ENCODE data around the gene KCTD5.
"Not testable (repeated sequence)": the region's sequence is repeated elsewhere in the genome, so short reads cannot be mapped to it uniquely, and the experiment has no call there.

Gene KCTD5

GRCh38 chr16:2660014-2660662 is 22.2 kb upstream of the KCTD5 start:
- not testable (repeated sequence) for H3K27me3 ChIP-seq (ENCODE audit: control insufficient read depth, insufficient read depth, low read length); H3K9ac ChIP-seq (ENCODE audit: low read depth, low read length); H3K36me3 ChIP-seq (ENCODE audit: control insufficient read depth, insufficient read depth, low read length); H3K9me3 ChIP-seq (ENCODE audit: control insufficient read depth, insufficient read depth, low read length); H3K4me3 ChIP-seq (ENCODE audit: low read depth, low read length); H3K4me1 ChIP-seq (ENCODE audit: control insufficient read depth, insufficient read depth, low read length)

DNA sequence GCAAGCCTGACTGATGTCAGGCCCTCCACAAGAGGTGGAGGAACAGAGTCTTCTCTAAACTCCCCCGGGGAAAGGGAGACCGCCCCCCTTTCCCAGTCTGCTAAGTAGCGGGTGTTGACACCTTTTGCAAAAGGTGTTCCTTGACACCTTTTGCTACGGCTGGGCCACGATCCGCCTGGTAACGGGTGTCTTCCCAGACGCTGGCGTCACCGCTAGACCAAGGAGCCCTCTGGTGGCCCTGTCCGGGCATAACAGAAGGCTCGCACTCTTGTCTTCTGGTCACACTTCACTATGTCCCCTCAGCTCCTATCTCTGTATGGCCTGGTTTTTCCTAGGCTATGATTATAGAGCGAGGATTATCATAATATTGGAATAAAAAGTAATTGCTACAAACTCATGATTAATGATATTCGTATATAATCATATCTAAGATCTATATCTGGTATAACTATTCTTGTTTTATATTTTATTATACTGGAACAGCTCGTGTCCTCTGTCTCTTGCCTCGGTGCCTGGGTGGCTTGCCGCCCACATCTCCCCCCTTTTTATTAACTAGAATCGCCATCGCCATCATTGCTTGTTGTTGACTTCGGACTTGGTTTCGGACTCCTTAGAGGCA is 21.5 kb upstream of the KCTD5 start:
- not testable (repeated sequence) for H3K4me1 ChIP-seq (ENCODE audit: control insufficient read depth, insufficient read depth, low read length); H3K9ac ChIP-seq (ENCODE audit: low read depth, low read length); H3K27me3 ChIP-seq (ENCODE audit: control insufficient read depth, insufficient read depth, low read length); H3K4me3 ChIP-seq (ENCODE audit: low read depth, low read length); H3K9me3 ChIP-seq (ENCODE audit: control insufficient read depth, insufficient read depth, low read length); H3K36me3 ChIP-seq (ENCODE audit: control insufficient read depth, insufficient read depth, low read length)

- Histone ChIP-seq H3K9ac (ENCODE audit: low read depth, low read length) (no peak overlapping the region), H3K27me3 (ENCODE audit: control insufficient read depth, insufficient read depth, low read length) (no peaks in the 10 kb centered on the region), H3K4me3 (ENCODE audit: low read depth, low read length) (no peak overlapping the region), H3K4me1 (ENCODE audit: control insufficient read depth, insufficient read depth, low read length) (no peaks in the 10 kb centered on the region), H3K36me3 (ENCODE audit: control insufficient read depth, insufficient read depth, low read length) (no peaks in the 10 kb centered on the region), H3K9me3 (ENCODE audit: control insufficient read depth, insufficient read depth, low read length) (no peaks in the 10 kb centered on the region)
These were observed 18.5 kb upstream of the KCTD5 start for GRCh38 chr16:2663553-2664546.

- no peak overlapping the region for H3K4me3 ChIP-seq (ENCODE audit: low read depth, low read length)
- H3K27me3 ChIP-seq (ENCODE audit: control insufficient read depth, insufficient read depth, low read length) = no peaks in the 10 kb centered on the region
- H3K9ac ChIP-seq (ENCODE audit: low read depth, low read length) = no peak overlapping the region
- H3K36me3 ChIP-seq (ENCODE audit: control insufficient read depth, insufficient read depth, low read length) = no peaks in the 10 kb centered on the region
- no peaks in the 10 kb centered on the region for H3K9me3 ChIP-seq (ENCODE audit: control insufficient read depth, insufficient read depth, low read length)
- H3K4me1 ChIP-seq (ENCODE audit: control insufficient read depth, insufficient read depth, low read length) = no peaks in the 10 kb centered on the region
These were observed 17.7 kb upstream of the KCTD5 start for GRCh38 chr16:2664574-2664982.

GRCh38 chr16:2666671-2667070 is 15.7 kb upstream of the KCTD5 start:
- H3K9ac ChIP-seq (ENCODE audit: low read depth, low read length); H3K4me3 ChIP-seq (ENCODE audit: low read depth, low read length); H3K36me3 ChIP-seq (ENCODE audit: control insufficient read depth, insufficient read depth, low read length); H3K4me1 ChIP-seq (ENCODE audit: control insufficient read depth, insufficient read depth, low read length); H3K27me3 ChIP-seq (ENCODE audit: control insufficient read depth, insufficient read depth, low read length); H3K9me3 ChIP-seq (ENCODE audit: control insufficient read depth, insufficient read depth, low read length): not testable (repeated sequence)

GRCh38 chr16:2669587-2669986 is 12.7 kb upstream of the KCTD5 start:
- H3K27me3 ChIP-seq (ENCODE audit: control insufficient read depth, insufficient read depth, low read length); H3K4me1 ChIP-seq (ENCODE audit: control insufficient read depth, insufficient read depth, low read length); H3K4me3 ChIP-seq (ENCODE audit: low read depth, low read length); H3K9me3 ChIP-seq (ENCODE audit: control insufficient read depth, insufficient read depth, low read length); H3K36me3 ChIP-seq (ENCODE audit: control insufficient read depth, insufficient read depth, low read length); H3K9ac ChIP-seq (ENCODE audit: low read depth, low read length): not testable (repeated sequence)

- H3K9ac ChIP-seq (ENCODE audit: low read depth, low read length); H3K27me3 ChIP-seq (ENCODE audit: control insufficient read depth, insufficient read depth, low read length); H3K4me3 ChIP-seq (ENCODE audit: low read depth, low read length); H3K4me1 ChIP-seq (ENCODE audit: control insufficient read depth, insufficient read depth, low read length); H3K9me3 ChIP-seq (ENCODE audit: control insufficient read depth, insufficient read depth, low read length); H3K36me3 ChIP-seq (ENCODE audit: control insufficient read depth, insufficient read depth, low read length): not testable (repeated sequence)
These were observed 12.3 kb upstream of the KCTD5 start for GRCh38 chr16:2670017-2670416.

- not testable (repeated sequence) for H3K9ac ChIP-seq (ENCODE audit: low read depth, low read length); H3K4me3 ChIP-seq (ENCODE audit: low read depth, low read length); H3K4me1 ChIP-seq (ENCODE audit: control insufficient read depth, insufficient read depth, low read length); H3K9me3 ChIP-seq (ENCODE audit: control insufficient read depth, insufficient read depth, low read length); H3K36me3 ChIP-seq (ENCODE audit: control insufficient read depth, insufficient read depth, low read length); H3K27me3 ChIP-seq (ENCODE audit: control insufficient read depth, insufficient read depth, low read length)
These were observed 11.1 kb upstream of the KCTD5 start for GRCh38 chr16:2671193-2671592.

- Histone ChIP-seq H3K4me1 (ENCODE audit: control insufficient read depth, insufficient read depth, low read length) (no peaks in the 10 kb centered on the region), H3K9me3 (ENCODE audit: control insufficient read depth, insufficient read depth, low read length) (no peaks in the 10 kb centered on the region), H3K36me3 (ENCODE audit: control insufficient read depth, insufficient read depth, low read length) (no peaks in the 10 kb centered on the region), H3K9ac (ENCODE audit: low read depth, low read length) (no peak overlapping the region), H3K4me3 (ENCODE audit: low read depth, low read length) (no peak overlapping the region), H3K27me3 (ENCODE audit: control insufficient read depth, insufficient read depth, low read length) (no peaks in the 10 kb centered on the region)
These were observed 10.6 kb upstream of the KCTD5 start for GRCh38 chr16:2671741-2672140.

GRCh38 chr16:2673066-2673999 is 9.0 kb upstream of the KCTD5 start:
- Histone ChIP-seq H3K27me3 (ENCODE audit: control insufficient read depth, insufficient read depth, low read length) (no peaks in the 10 kb centered on the region), H3K4me3 (ENCODE audit: low read depth, low read length) (peak overlapping the region; percentile 69), H3K9ac (ENCODE audit: low read depth, low read length) (no peak overlapping the region), H3K9me3 (ENCODE audit: control insufficient read depth, insufficient read depth, low read length) (no peaks in the 10 kb centered on the region), H3K4me1 (ENCODE audit: control insufficient read depth, insufficient read depth, low read length) (no peaks in the 10 kb centered on the region), H3K36me3 (ENCODE audit: control insufficient read depth, insufficient read depth, low read length) (no peaks in the 10 kb centered on the region)

GRCh38 chr16:2675021-2675420 is 7.3 kb upstream of the KCTD5 start:
- Histone ChIP-seq H3K36me3 (ENCODE audit: control insufficient read depth, insufficient read depth, low read length) (no peaks in the 10 kb centered on the region), H3K27me3 (ENCODE audit: control insufficient read depth, insufficient read depth, low read length) (no peaks in the 10 kb centered on the region), H3K9me3 (ENCODE audit: control insufficient read depth, insufficient read depth, low read length) (no peaks in the 10 kb centered on the region), H3K4me3 (ENCODE audit: low read depth, low read length) (no peak overlapping the region), H3K4me1 (ENCODE audit: control insufficient read depth, insufficient read depth, low read length) (no peaks in the 10 kb centered on the region), H3K9ac (ENCODE audit: low read depth, low read length) (no peak overlapping the region)
